Endothelial cell of umbilical vein (primary cell): ENCODE results near the gene PDGFRA.

ENCODE experiments used
- POLR2A ChIP-seq: IDR thresholded peaks from 2 replicates; pipeline ENCODE4 v1.6.1; 2012; ENCODE audit warnings: low read depth, mild to moderate bottlenecking, control low read depth, low read length
- TF ChIP-seq, protein P1 (sequence below), 2 donors: IDR thresholded peaks; 1 replicate in 1 of 2; 2 replicates in 1 of 2; pipeline ENCODE4 v1.5.1; 2011; ENCODE audit warnings: low read length in 2 of 2, mild to moderate bottlenecking in 2 of 2, moderate library complexity in 2 of 2, control low read depth in 1 of 2, inconsistent platforms in 1 of 2, low read depth in 1 of 2; ENCODE audit not compliant: insufficient read depth in 1 of 2; ENCODE audit errors: extremely low read depth in 1 of 2

DNA sequence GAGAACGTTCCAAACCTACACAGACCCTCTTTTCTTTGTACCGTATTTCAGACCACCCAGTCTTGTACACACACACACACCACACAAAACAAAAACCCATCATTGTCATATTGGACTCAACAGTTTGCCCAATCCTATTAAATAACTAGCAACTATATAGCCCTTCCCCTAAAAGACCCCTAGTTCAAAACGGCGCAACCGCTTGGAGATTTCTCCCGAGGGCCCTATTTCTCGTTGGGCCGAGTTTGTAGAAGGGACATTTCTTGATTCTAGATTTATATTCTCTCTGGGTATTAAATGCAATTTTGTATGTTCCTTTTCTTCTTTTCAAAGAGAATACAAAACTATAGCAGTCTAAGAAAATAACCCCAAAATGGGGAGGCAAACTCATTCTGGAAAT, 547 bp upstream of the PDGFRA start:
- no peak for TF ChIP-seq POLR2A
- TF ChIP-seq, protein P1, sequence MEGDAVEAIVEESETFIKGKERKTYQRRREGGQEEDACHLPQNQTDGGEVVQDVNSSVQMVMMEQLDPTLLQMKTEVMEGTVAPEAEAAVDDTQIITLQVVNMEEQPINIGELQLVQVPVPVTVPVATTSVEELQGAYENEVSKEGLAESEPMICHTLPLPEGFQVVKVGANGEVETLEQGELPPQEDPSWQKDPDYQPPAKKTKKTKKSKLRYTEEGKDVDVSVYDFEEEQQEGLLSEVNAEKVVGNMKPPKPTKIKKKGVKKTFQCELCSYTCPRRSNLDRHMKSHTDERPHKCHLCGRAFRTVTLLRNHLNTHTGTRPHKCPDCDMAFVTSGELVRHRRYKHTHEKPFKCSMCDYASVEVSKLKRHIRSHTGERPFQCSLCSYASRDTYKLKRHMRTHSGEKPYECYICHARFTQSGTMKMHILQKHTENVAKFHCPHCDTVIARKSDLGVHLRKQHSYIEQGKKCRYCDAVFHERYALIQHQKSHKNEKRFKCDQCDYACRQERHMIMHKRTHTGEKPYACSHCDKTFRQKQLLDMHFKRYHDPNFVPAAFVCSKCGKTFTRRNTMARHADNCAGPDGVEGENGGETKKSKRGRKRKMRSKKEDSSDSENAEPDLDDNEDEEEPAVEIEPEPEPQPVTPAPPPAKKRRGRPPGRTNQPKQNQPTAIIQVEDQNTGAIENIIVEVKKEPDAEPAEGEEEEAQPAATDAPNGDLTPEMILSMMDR (IDR thresholded peaks at IDR 0.05; ENCODE audit: extremely low read depth in 1 of 2, insufficient read depth in 1 of 2, low read depth in 1 of 2, low read length in 2 of 2), result no peak
